MCF 10A (cell line): ENCODE measurements around the gene EIPR1. TPM values are rescaled to one million over a fixed set of nuclear protein-coding genes. Genes with fewer than 3 reads are reported as not detected.

Experiments
- BruUV-seq: library from RNA; stranded (reverse); fragments of 400-500 nt; replicated peaks from 2 replicates; lab custom pipeline; 2021; lab: Mats Ljungman, UMichigan
- CTCF ChIA-PET: fragments of 300-600 bp; sonication (Branson Sonifier 250); formaldehyde crosslinking; extraction: SDS; loops from one replicate; lab custom pipeline; 2021; ENCODE audit warnings: antibody characterized with exemption, inconsistent platforms; lab: Yijun Ruan, JAX
- POLR2A ChIA-PET: fragments of 300-600, 350-650 bp; sonication (Branson Sonifier 250); formaldehyde crosslinking; extraction: SDS; loops from one replicate; lab custom pipeline; 2020; ENCODE audit warnings: antibody characterized with exemption, inconsistent platforms; lab: Yijun Ruan, JAX
- DNase-seq: peaks from one replicate; pipeline ENCODE4 v3.0.0-alpha.2; 2018; ENCODE audit not compliant: unreplicated experiment
- H3K27ac Mint-ChIP-seq: one replicate; pipeline ENCODE4 v1.8.0; 2022; ENCODE audit warnings: mild to moderate bottlenecking, low read depth, mixed read lengths; ENCODE audit not compliant: unreplicated experiment
- H3K27me3 Mint-ChIP-seq: one replicate; pipeline ENCODE4 v1.8.0; 2022; ENCODE audit warnings: mixed read lengths; ENCODE audit not compliant: insufficient read depth, unreplicated experiment
- H3K36me3 Mint-ChIP-seq: one replicate; pipeline ENCODE4 v1.8.0; 2022; ENCODE audit warnings: mild to moderate bottlenecking, moderate library complexity, mixed read lengths; ENCODE audit not compliant: insufficient read depth, unreplicated experiment
- H3K4me1 Mint-ChIP-seq: one replicate; pipeline ENCODE4 v1.8.0; 2022; ENCODE audit warnings: mixed read lengths; ENCODE audit not compliant: insufficient read depth, unreplicated experiment
- H3K4me3 Mint-ChIP-seq: one replicate; pipeline ENCODE4 v1.8.0; 2022; ENCODE audit warnings: mild to moderate bottlenecking, moderate library complexity, mixed read lengths; ENCODE audit not compliant: unreplicated experiment
- H3K9me3 Mint-ChIP-seq: one replicate; pipeline ENCODE4 v1.8.0; 2022; ENCODE audit warnings: mixed read lengths; ENCODE audit not compliant: unreplicated experiment
- CTCF ChIP-seq: fragments of 200-600 bp; IDR thresholded peaks from one replicate; pipeline ENCODE4 v1.8.0; 2022; ENCODE audit warnings: antibody characterized with exemption, mild to moderate bottlenecking; ENCODE audit not compliant: unreplicated experiment
- intact Hi-C: fragments of 100-400 bp; cut with micrococcal nuclease; formaldehyde crosslinking; loops from 2 replicates; pipeline ENCODE4 v1.14.1; 2022
- total RNA-seq: library from RNA; stranded (reverse); gene quantifications from 2 replicates; pipeline ENCODE4 v1.2.3, GENCODE V29; 2022

The EIPR1 gene
- total RNA-seq, 1 experiment from 2014 or later: 49.0 TPM

GRCh38 chr2:3217646-3218045, 160.0 kb downstream of the EIPR1 start:
- no peaks in the 10 kb centered on the region for H3K9me3 Mint-ChIP-seq
- H3K4me3 Mint-ChIP-seq: no peak overlapping the region
- no TSS peak for BruUV-seq
- no peaks in the 10 kb centered on the region for H3K27me3 Mint-ChIP-seq
- ChIA-PET POLR2A (no interaction called here), CTCF (no interaction called here)
- peaks cover 13% of the 10 kb centered on the region for H3K36me3 Mint-ChIP-seq
- no peak for DNase-seq
- no peak overlapping the region for H3K27ac Mint-ChIP-seq
- no peak for TF ChIP-seq CTCF
- intact Hi-C loops: no loop called here
- no peaks in the 10 kb centered on the region for H3K4me1 Mint-ChIP-seq

GRCh38 chr2:3216841-3217495, 160.7 kb downstream of the EIPR1 start:
- DNase-seq: no peak
- Mint-ChIP-seq H3K9me3 (no peaks in the 10 kb centered on the region), H3K4me3 (no peak overlapping the region), H3K36me3 (peaks cover 13% of the 10 kb centered on the region), H3K27ac (no peak overlapping the region), H3K4me1 (no peaks in the 10 kb centered on the region), H3K27me3 (no peaks in the 10 kb centered on the region)
- ChIA-PET POLR2A (interaction anchor here (1.0 kb wide), 1 partner anchor 10 kb away, joined by 3 read pairs; no protein-coding TSS in a partner anchor), CTCF (interaction anchor here (1.8 kb wide), 1 partner anchor 9 kb away, joined by 5 read pairs; no protein-coding TSS in a partner anchor)
- no TSS peak for BruUV-seq
- TF ChIP-seq CTCF: no peak
- intact Hi-C loops: no loop called here

- ChIA-PET POLR2A (no interaction called here), CTCF (interaction anchor here (1.8 kb wide), 1 partner anchor 7 kb away, joined by 5 read pairs; no protein-coding TSS in a partner anchor)
- DNase-seq: no peak
- intact Hi-C loops: no loop called here
- no peak overlapping the region for H3K4me3 Mint-ChIP-seq
- no peaks in the 10 kb centered on the region for H3K9me3 Mint-ChIP-seq
- H3K27me3 Mint-ChIP-seq: no peaks in the 10 kb centered on the region
- H3K4me1 Mint-ChIP-seq: no peaks in the 10 kb centered on the region
- peaks cover 13% of the 10 kb centered on the region for H3K36me3 Mint-ChIP-seq
- H3K27ac Mint-ChIP-seq: no peak overlapping the region
- BruUV-seq: no TSS peak
- TF ChIP-seq CTCF: no peak
Measured at GRCh38 chr2:3214806-3215404, 162.7 kb downstream of the EIPR1 start.

- BruUV-seq: no TSS peak
- Mint-ChIP-seq H3K4me3 (no peak overlapping the region), H3K27me3 (no peaks in the 10 kb centered on the region), H3K9me3 (no peaks in the 10 kb centered on the region), H3K27ac (no peak overlapping the region), H3K36me3 (peaks cover 13% of the 10 kb centered on the region), H3K4me1 (no peaks in the 10 kb centered on the region)
- ChIA-PET CTCF (no interaction called here), POLR2A (no interaction called here)
- no peak for TF ChIP-seq CTCF
- no peak for DNase-seq
- intact Hi-C loops: no loop called here
Measured at GRCh38 chr2:3214065-3214464, 163.6 kb downstream of the EIPR1 start.
